Subcutaneous abdominal adipose tissue (tissue), 5 donors: Measurements from ENCODE around the gene SLC39A13.

Source experiments
- H3K27ac ChIP-seq: one replicate; pipeline ENCODE4 v1.7.0; 2013; ENCODE audit warnings: low read depth, mild to moderate bottlenecking, inconsistent platforms, low read length, moderate library complexity
- H3K27me3 ChIP-seq, 5 donors: one replicate each; pipeline ENCODE4 v1.7.0; 2013; ENCODE audit warnings: low read length in 5 of 5, inconsistent platforms in 1 of 5; ENCODE audit not compliant: control insufficient read depth in 5 of 5, insufficient read depth in 4 of 5
- H3K36me3 ChIP-seq, 5 donors: one replicate each; pipeline ENCODE4 v1.7.0; 2013; ENCODE audit warnings: low read length in 5 of 5; ENCODE audit not compliant: control insufficient read depth in 5 of 5, insufficient read depth in 5 of 5
- H3K4me1 ChIP-seq, 5 donors: one replicate each; pipeline ENCODE4 v1.7.0; 2013; ENCODE audit warnings: low read length in 5 of 5, mild to moderate bottlenecking in 3 of 5, moderate library complexity in 1 of 5; ENCODE audit not compliant: control insufficient read depth in 5 of 5, insufficient read depth in 5 of 5
- H3K4me3 ChIP-seq, 5 donors: one replicate each; pipeline ENCODE4 v1.7.0; 2013; ENCODE audit warnings: low read length in 5 of 5, low read depth in 1 of 5
- H3K9ac ChIP-seq, 5 donors: one replicate each; pipeline ENCODE4 v1.7.0; 2013; ENCODE audit warnings: low read length in 5 of 5, mild to moderate bottlenecking in 4 of 5, moderate library complexity in 3 of 5
- H3K9me3 ChIP-seq, 5 donors: one replicate each; pipeline ENCODE4 v1.7.0; 2013; ENCODE audit warnings: low read length in 5 of 5; ENCODE audit not compliant: control insufficient read depth in 5 of 5
- donor health status: healthy.
- donor health status: healthy.
- donor health status: healthy.
- donor health status: healthy.
- donor health status: healthy.

The SLC39A13 gene

GRCh38 chr11:47373876-47374719, 34.3 kb upstream of the SLC39A13 start:
- no peak overlapping the region for H3K4me3 ChIP-seq
- no peaks in the 10 kb centered on the region for H3K27me3 ChIP-seq
- no peaks in the 10 kb centered on the region for H3K36me3 ChIP-seq
- peak overlapping the region in 1 of 5 donors; percentile 3 for H3K9ac ChIP-seq
- H3K9me3 ChIP-seq = no peaks in the 10 kb centered on the region
- H3K4me1 ChIP-seq = peaks cover 0 to 30% (median 6%) of the 10 kb centered on the region in 5 donors
- no peak overlapping the region for H3K27ac ChIP-seq

- Histone ChIP-seq H3K4me3 (peak overlapping the region in 2 of 5 donors; percentile 5 to 63), H3K9ac (peak overlapping the region in 1 of 5 donors; percentile 3), H3K9me3 (no peaks in the 10 kb centered on the region), H3K27ac (no peak overlapping the region), H3K27me3 (no peaks in the 10 kb centered on the region), H3K4me1 (peaks cover 0 to 30% (median 6%) of the 10 kb centered on the region in 5 donors), H3K36me3 (no peaks in the 10 kb centered on the region)
Measured at GRCh38 chr11:47374720-47375019, 33.7 kb upstream of the SLC39A13 start.

- no peaks in the 10 kb centered on the region for H3K36me3 ChIP-seq
- H3K4me3 ChIP-seq = peak overlapping the region in 2 of 5 donors; percentile 9 to 63
Measured at GRCh38 chr11:47375020-47375419, 33.4 kb upstream of the SLC39A13 start.

GRCh38 chr11:47375546-47376085, 32.8 kb upstream of the SLC39A13 start:
- Histone ChIP-seq H3K9ac (peak overlapping the region in 1 of 5 donors; percentile 47), H3K27ac (no peak overlapping the region), H3K4me1 (peaks cover 0 to 30% (median 6%) of the 10 kb centered on the region in 5 donors), H3K4me3 (peak overlapping the region in 4 of 5 donors; percentile 52 to 63 (median 54)), H3K9me3 (no peaks in the 10 kb centered on the region), H3K36me3 (no peaks in the 10 kb centered on the region), H3K27me3 (no peaks in the 10 kb centered on the region)

More at GRCh38 chr11:47375020-47375419, 33.4 kb upstream of the SLC39A13 start:
- Histone ChIP-seq H3K27ac (no peak overlapping the region), H3K4me1 (peaks cover 0 to 30% (median 6%) of the 10 kb centered on the region in 5 donors), H3K9me3 (no peaks in the 10 kb centered on the region), H3K27me3 (no peaks in the 10 kb centered on the region), H3K9ac (peak overlapping the region in 1 of 5 donors; percentile 7)

- Histone ChIP-seq H3K9me3 (no peaks in the 10 kb centered on the region), H3K27ac (no peak overlapping the region), H3K36me3 (no peaks in the 10 kb centered on the region), H3K27me3 (no peaks in the 10 kb centered on the region), H3K9ac (peak overlapping the region in 3 of 5 donors; percentile 40 to 76 (median 47)), H3K4me3 (peak overlapping the region; percentile 51 to 63 (median 54)), H3K4me1 (peaks cover 0 to 30% (median 6%) of the 10 kb centered on the region in 5 donors)
Measured at GRCh38 chr11:47376107-47376524, 32.3 kb upstream of the SLC39A13 start.

GRCh38 chr11:47376525-47377371, 31.6 kb upstream of the SLC39A13 start:
- Histone ChIP-seq H3K27ac (peak overlapping the region; percentile 72), H3K4me1 (peaks cover 0 to 30% (median 6%) of the 10 kb centered on the region in 5 donors), H3K9ac (peak overlapping the region in 4 of 5 donors; percentile 30 to 81 (median 71)), H3K36me3 (no peaks in the 10 kb centered on the region), H3K27me3 (no peaks in the 10 kb centered on the region), H3K4me3 (peak overlapping the region; percentile 51 to 63 (median 54)), H3K9me3 (no peaks in the 10 kb centered on the region)

GRCh38 chr11:47377571-47378009, 30.8 kb upstream of the SLC39A13 start:
- H3K36me3 ChIP-seq = no peaks in the 10 kb centered on the region
- H3K27me3 ChIP-seq = no peaks in the 10 kb centered on the region
- peak overlapping the region; percentile 50 to 63 (median 52) for H3K4me3 ChIP-seq
- H3K9ac ChIP-seq = peak overlapping the region in 4 of 5 donors; percentile 30 to 81 (median 71)
- no peaks in the 10 kb centered on the region for H3K9me3 ChIP-seq
- no peak overlapping the region for H3K27ac ChIP-seq
- H3K4me1 ChIP-seq = peaks cover 0 to 35% (median 10%) of the 10 kb centered on the region in 5 donors

- Histone ChIP-seq H3K4me3 (peak within 1 kb of the TSS; percentile 50 to 63 (median 52)), H3K36me3 (no peaks in the 10 kb centered on the region), H3K9ac (peak within 1 kb of the TSS in 4 of 5 donors; percentile 30 to 81 (median 71)), H3K9me3 (no peaks in the 10 kb centered on the region), H3K4me1 (peaks cover 0 to 42% (median 11%) of the 10 kb centered on the region in 5 donors), H3K27ac (no peak within 1 kb of the TSS), H3K27me3 (no peaks in the 10 kb centered on the region)
Measured at GRCh38 chr11:47378010-47378835, 30.2 kb upstream of the SLC39A13 start, which contains the start of gene SPI1. SPI1 (minus strand) TSS chr11:47378547; CDS start chr11:47378353, 194 bp downstream.

GRCh38 chr11:47378836-47379170, 29.6 kb upstream of the SLC39A13 start:
- Histone ChIP-seq H3K4me3 (peak overlapping the region in 1 of 5 donors; percentile 63), H3K36me3 (no peaks in the 10 kb centered on the region), H3K9me3 (no peaks in the 10 kb centered on the region), H3K27me3 (no peaks in the 10 kb centered on the region), H3K4me1 (peaks cover 0 to 44% (median 15%) of the 10 kb centered on the region in 5 donors), H3K27ac (no peak overlapping the region), H3K9ac (no peak overlapping the region)
